ENCODE measurements around the gene WDFY4.

WDFY4 gene

DNA sequence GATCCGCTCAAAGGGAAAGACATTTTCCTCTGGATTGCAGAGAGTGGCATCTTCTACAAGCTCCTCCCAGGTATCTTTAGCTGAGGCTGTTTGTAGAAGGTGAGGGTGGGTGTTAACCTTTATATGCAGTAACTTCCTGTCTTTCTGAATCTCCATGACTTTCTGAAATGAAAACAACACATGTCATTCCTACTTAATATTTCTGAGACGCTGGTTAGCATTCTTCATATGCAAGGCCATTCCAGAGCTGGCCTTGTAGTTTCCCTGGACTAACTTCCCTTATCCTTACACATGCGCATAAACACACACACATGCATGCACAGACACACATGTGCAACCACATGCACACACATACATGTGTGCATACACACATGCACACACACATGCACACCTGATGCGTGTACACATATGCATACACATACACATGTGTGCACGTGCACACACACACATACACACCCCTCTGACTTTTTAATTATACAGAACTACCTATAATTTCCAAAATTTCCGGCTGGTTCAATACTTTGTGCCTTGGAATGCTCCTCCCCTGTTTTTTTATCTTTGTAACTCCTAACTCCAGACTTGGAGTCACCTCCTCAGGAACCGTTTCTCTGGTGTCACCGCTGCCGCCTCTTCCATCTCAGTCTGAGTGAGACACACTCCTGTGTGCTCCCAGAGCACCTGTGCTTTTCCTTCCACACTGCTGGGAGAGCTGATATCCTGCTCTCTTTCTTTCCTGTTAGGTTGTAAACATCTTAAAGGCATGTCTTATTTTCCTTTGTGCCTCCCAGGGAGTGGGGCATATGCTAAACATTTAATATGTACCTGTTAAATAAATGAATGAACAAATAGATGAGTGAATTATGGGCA is 199.7 kb downstream of the WDFY4 start:
- Histone ChIP-seq H3K23ac (ENCODE audit: low read length in 2 of 2) (no peak overlapping the region), H3K4ac (ENCODE audit: low read depth in 1 of 2, low read length in 2 of 2) (no peak overlapping the region), H3K9ac (ENCODE audit: low read length) (no peak overlapping the region), H4K91ac (ENCODE audit: low read length) (no peak overlapping the region), H3K18ac (ENCODE audit: low read depth in 1 of 2, low read length in 2 of 2) (no peak overlapping the region), H3K14ac (ENCODE audit: low read length in 2 of 2) (no peak overlapping the region), H3K27me3 (ENCODE audit: control insufficient read depth in 1 of 2, insufficient read depth in 1 of 2, low read length in 2 of 2) (peaks cover 4 to 59% of the 10 kb centered on the region in 2 experiments), H3K36me3 (ENCODE audit: control insufficient read depth in 1 of 2, insufficient read depth in 2 of 2, low read depth in 1 of 2, low read length in 2 of 2) (no peaks in the 10 kb centered on the region), H2BK5ac (ENCODE audit: low read depth, low read length, poor library complexity, severe bottlenecking) (no peak overlapping the region), H3K4me1 (ENCODE audit: control insufficient read depth, insufficient read depth, low read depth, low read length) (peaks cover 5% of the 10 kb centered on the region), H2AFZ (ENCODE audit: low read depth, low read length) (no peak overlapping the region), H3K27ac (ENCODE audit: low read length, poor library complexity, severe bottlenecking) (no peak overlapping the region), H4K8ac (ENCODE audit: low read length) (no peak overlapping the region), H3K4me3 (ENCODE audit: insufficient read depth in 1 of 2, low read depth in 1 of 2, low read length in 2 of 2) (no peak overlapping the region), H2BK12ac (ENCODE audit: low read length in 2 of 2) (no peak overlapping the region), H2BK120ac (ENCODE audit: low read depth, low read length) (no peak overlapping the region), H2AK5ac (ENCODE audit: low read length, severe bottlenecking) (no peak overlapping the region), H3K79me1 (replicated peaks; ENCODE audit: low read length, poor library complexity, severe bottlenecking) (no peaks in the 10 kb centered on the region), H3K9me3 (ENCODE audit: control insufficient read depth, low read length) (no peaks in the 10 kb centered on the region), H3K4me2 (ENCODE audit: low read length, poor library complexity, severe bottlenecking) (no peak overlapping the region), H2BK15ac (ENCODE audit: low read depth, poor library complexity, severe bottlenecking) (no peak overlapping the region)
- no peak for DNase-seq
- WGBS, result 83% methylated on average over 9 of the region's 9 CpGs

DNA sequence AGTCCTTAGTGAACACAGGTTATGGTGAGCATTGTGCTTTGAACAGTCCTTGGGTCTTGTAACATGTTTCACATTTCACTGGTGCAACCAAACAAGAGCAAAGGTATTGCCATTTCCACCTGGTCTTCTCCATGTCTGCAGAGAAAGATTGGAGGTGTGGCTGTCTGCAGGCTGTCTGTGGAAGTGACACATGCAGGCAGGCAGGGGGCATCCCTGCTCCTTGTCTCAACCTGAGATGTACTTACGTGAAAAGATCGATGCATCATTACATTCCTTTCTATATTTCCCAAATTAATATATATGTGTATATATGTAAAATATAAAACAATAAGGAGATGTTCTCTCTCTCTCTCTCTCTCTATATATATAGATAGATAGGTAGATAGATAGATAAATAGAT is 200.7 kb downstream of the WDFY4 start:
- Histone ChIP-seq H2BK12ac (ENCODE audit: low read length in 2 of 2) (no peak overlapping the region), H3K9me3 (ENCODE audit: control insufficient read depth, low read length) (no peaks in the 10 kb centered on the region), H3K27ac (ENCODE audit: low read length, poor library complexity, severe bottlenecking) (no peak overlapping the region), H2BK5ac (ENCODE audit: low read depth, low read length, poor library complexity, severe bottlenecking) (no peak overlapping the region), H2AK5ac (ENCODE audit: low read length, severe bottlenecking) (no peak overlapping the region), H3K4me3 (ENCODE audit: insufficient read depth in 1 of 2, low read depth in 1 of 2, low read length in 2 of 2) (no peak overlapping the region), H3K4me1 (ENCODE audit: control insufficient read depth, insufficient read depth, low read depth, low read length) (peaks cover 3% of the 10 kb centered on the region), H3K9ac (ENCODE audit: low read length) (no peak overlapping the region), H3K4me2 (ENCODE audit: low read length, poor library complexity, severe bottlenecking) (no peak overlapping the region), H3K4ac (ENCODE audit: low read depth in 1 of 2, low read length in 2 of 2) (no peak overlapping the region), H3K18ac (ENCODE audit: low read depth in 1 of 2, low read length in 2 of 2) (no peak overlapping the region), H3K27me3 (ENCODE audit: control insufficient read depth in 1 of 2, insufficient read depth in 1 of 2, low read length in 2 of 2) (peaks cover 4 to 60% of the 10 kb centered on the region in 2 experiments), H4K91ac (ENCODE audit: low read length) (no peak overlapping the region), H3K23ac (ENCODE audit: low read length in 2 of 2) (no peak overlapping the region), H3K14ac (ENCODE audit: low read length in 2 of 2) (no peak overlapping the region), H2BK120ac (ENCODE audit: low read depth, low read length) (no peak overlapping the region), H4K8ac (ENCODE audit: low read length) (no peak overlapping the region), H2AFZ (ENCODE audit: low read depth, low read length) (no peak overlapping the region), H3K79me1 (replicated peaks; ENCODE audit: low read length, poor library complexity, severe bottlenecking) (no peaks in the 10 kb centered on the region), H2BK15ac (ENCODE audit: low read depth, poor library complexity, severe bottlenecking) (no peak overlapping the region), H3K36me3 (ENCODE audit: control insufficient read depth in 1 of 2, insufficient read depth in 2 of 2, low read depth in 1 of 2, low read length in 2 of 2) (no peaks in the 10 kb centered on the region)
- DNase-seq, result no peak
- no CpG with 5 or more reads among the region's 2 CpGs for WGBS

DNA sequence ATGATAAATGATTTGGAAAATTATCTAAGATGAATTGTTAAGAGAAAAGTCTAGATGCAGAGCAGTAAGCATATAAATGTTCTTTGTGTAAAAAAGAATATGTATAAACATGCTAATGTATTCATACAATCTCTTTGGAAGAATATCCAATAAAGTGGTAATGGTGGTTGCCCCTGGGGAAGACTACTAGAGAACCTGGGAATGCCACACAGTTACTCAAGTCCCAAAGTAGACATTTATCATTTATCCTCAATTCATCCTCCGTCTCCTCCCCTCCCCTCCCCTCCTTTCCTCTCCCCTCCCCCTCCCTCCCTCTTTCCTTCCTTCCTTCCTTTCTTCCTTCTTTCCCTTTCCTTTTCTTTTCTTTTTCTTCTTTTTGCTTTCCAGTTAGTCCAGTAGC is 203.3 kb downstream of the WDFY4 start:
- DNase-seq, result no peak
- 84% methylated on average over 1 of the region's 1 CpG for WGBS
- Histone ChIP-seq H3K27ac (ENCODE audit: low read length, poor library complexity, severe bottlenecking) (no peak overlapping the region), H3K4me2 (ENCODE audit: low read length, poor library complexity, severe bottlenecking) (no peak overlapping the region), H2BK12ac (ENCODE audit: low read length in 2 of 2) (no peak overlapping the region), H2BK120ac (ENCODE audit: low read depth, low read length) (no peak overlapping the region), H3K18ac (ENCODE audit: low read depth in 1 of 2, low read length in 2 of 2) (no peak overlapping the region), H3K27me3 (ENCODE audit: control insufficient read depth in 1 of 2, insufficient read depth in 1 of 2, low read length in 2 of 2) (peaks cover 0 to 49% of the 10 kb centered on the region in 2 experiments), H3K14ac (ENCODE audit: low read length in 2 of 2) (no peak overlapping the region), H3K4ac (ENCODE audit: low read depth in 1 of 2, low read length in 2 of 2) (no peak overlapping the region), H2BK5ac (ENCODE audit: low read depth, low read length, poor library complexity, severe bottlenecking) (no peak overlapping the region), H2BK15ac (ENCODE audit: low read depth, poor library complexity, severe bottlenecking) (no peak overlapping the region), H2AFZ (ENCODE audit: low read depth, low read length) (no peak overlapping the region), H3K23ac (ENCODE audit: low read length in 2 of 2) (no peak overlapping the region), H3K79me1 (replicated peaks; ENCODE audit: low read length, poor library complexity, severe bottlenecking) (no peaks in the 10 kb centered on the region), H3K9ac (ENCODE audit: low read length) (no peak overlapping the region), H4K8ac (ENCODE audit: low read length) (no peak overlapping the region), H3K4me1 (ENCODE audit: control insufficient read depth, insufficient read depth, low read depth, low read length) (no peaks in the 10 kb centered on the region), H3K9me3 (ENCODE audit: control insufficient read depth, low read length) (no peaks in the 10 kb centered on the region), H3K4me3 (ENCODE audit: insufficient read depth in 1 of 2, low read depth in 1 of 2, low read length in 2 of 2) (no peak overlapping the region), H2AK5ac (ENCODE audit: low read length, severe bottlenecking) (no peak overlapping the region), H3K36me3 (ENCODE audit: control insufficient read depth in 1 of 2, insufficient read depth in 2 of 2, low read depth in 1 of 2, low read length in 2 of 2) (no peaks in the 10 kb centered on the region), H4K91ac (ENCODE audit: low read length) (no peak overlapping the region)

DNA sequence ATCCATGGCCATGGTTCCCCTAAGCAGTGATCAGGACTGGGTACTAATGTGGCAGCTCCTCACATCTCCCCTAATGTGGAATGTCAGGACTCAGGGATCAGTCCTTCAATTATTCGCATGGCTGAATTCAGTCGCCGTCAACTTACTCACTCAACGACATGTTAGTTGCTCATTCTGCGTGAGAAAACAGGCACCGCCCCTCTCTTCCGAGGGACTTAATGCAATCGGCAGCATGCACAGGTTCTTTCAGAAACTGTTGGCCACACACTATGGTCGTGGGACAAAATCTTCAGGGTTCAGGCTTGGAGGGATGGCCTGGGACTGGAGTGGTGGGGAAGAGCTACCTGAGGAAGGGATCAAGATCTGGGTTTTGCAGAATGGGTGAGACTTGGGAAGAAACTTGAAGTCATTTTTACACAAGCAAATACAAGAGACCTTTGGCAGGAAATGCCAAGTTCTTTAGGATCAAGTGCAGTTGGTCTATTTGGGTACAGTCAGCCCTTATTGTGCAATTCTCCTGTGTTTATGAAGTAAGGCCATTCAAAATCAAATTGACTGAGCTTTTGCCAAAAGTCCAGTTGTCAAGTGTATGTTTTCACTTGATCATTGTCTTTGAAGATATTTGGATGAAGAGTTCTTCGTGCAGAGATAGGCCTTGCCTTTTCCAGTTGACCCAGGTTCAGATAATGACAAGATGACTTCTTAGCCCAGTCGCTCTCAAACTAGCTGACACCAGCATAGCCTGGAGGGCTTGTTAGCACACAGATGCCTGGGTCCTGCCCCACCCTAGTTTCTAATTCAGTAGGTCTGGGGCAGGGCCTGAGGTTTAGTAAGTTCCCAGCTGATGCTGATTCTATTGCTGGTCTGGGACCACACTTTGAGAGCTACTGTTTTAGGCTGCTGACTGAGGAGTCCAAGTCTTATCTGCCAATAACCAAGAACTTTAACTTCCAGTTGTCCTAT is 206.5 kb downstream of the WDFY4 start:
- no peak overlapping the region for H2BK15ac ChIP-seq (ENCODE audit: low read depth, poor library complexity, severe bottlenecking)
- no peak overlapping the region for H2BK5ac ChIP-seq (ENCODE audit: low read depth, low read length, poor library complexity, severe bottlenecking)
- H3K27ac ChIP-seq (ENCODE audit: low read length, poor library complexity, severe bottlenecking), result no peak overlapping the region
- H3K23ac ChIP-seq (ENCODE audit: low read length in 2 of 2), result no peak overlapping the region
- H3K9ac ChIP-seq (ENCODE audit: low read length), result no peak overlapping the region
- no peak overlapping the region for H2BK12ac ChIP-seq (ENCODE audit: low read length in 2 of 2)
- no peak overlapping the region for H2BK120ac ChIP-seq (ENCODE audit: low read depth, low read length)
- H4K91ac ChIP-seq (ENCODE audit: low read length), result no peak overlapping the region
- H3K9me3 ChIP-seq (ENCODE audit: control insufficient read depth, low read length), result no peaks in the 10 kb centered on the region
- peaks cover 0 to 66% of the 10 kb centered on the region in 2 experiments for H3K27me3 ChIP-seq (ENCODE audit: control insufficient read depth in 1 of 2, insufficient read depth in 1 of 2, low read length in 2 of 2)
- no peak overlapping the region for H3K4ac ChIP-seq (ENCODE audit: low read depth in 1 of 2, low read length in 2 of 2)
- H3K14ac ChIP-seq (ENCODE audit: low read length in 2 of 2), result no peak overlapping the region
- no peak overlapping the region for H3K4me2 ChIP-seq (ENCODE audit: low read length, poor library complexity, severe bottlenecking)
- no peaks in the 10 kb centered on the region for H3K4me1 ChIP-seq (ENCODE audit: control insufficient read depth, insufficient read depth, low read depth, low read length)
- no peak overlapping the region for H2AK5ac ChIP-seq (ENCODE audit: low read length, severe bottlenecking)
- no peaks in the 10 kb centered on the region for H3K79me1 ChIP-seq (replicated peaks; ENCODE audit: low read length, poor library complexity, severe bottlenecking)
- no peak overlapping the region for H2AFZ ChIP-seq (ENCODE audit: low read depth, low read length)
- H3K18ac ChIP-seq (ENCODE audit: low read depth in 1 of 2, low read length in 2 of 2), result no peak overlapping the region
- no peak for DNase-seq
- WGBS, result 87% methylated on average over 11 of the region's 11 CpGs
- no peaks in the 10 kb centered on the region for H3K36me3 ChIP-seq (ENCODE audit: control insufficient read depth in 1 of 2, insufficient read depth in 2 of 2, low read depth in 1 of 2, low read length in 2 of 2)
- H3K4me3 ChIP-seq (ENCODE audit: insufficient read depth in 1 of 2, low read depth in 1 of 2, low read length in 2 of 2), result no peak overlapping the region
- no peak overlapping the region for H4K8ac ChIP-seq (ENCODE audit: low read length)
